Trophoblast cell (in vitro differentiated cells and primary cell): ENCODE results near the gene MOSPD3.

Experiments used
- DNase-seq, 2 donors: peaks; one replicate each; pipeline ENCODE4 v3.0.0-alpha.2; 2016
- H2AFZ ChIP-seq: 2 replicates; pipeline ENCODE4 v1.6.1; 2013; ENCODE audit warnings: low read length, moderate library complexity, mild to moderate bottlenecking; ENCODE audit not compliant: insufficient read depth, poor library complexity
- H2AK5ac ChIP-seq: 2 replicates; pipeline ENCODE4 v1.6.1; 2013; ENCODE audit warnings: mild to moderate bottlenecking, low read length
- H2BK120ac ChIP-seq: 2 replicates; pipeline ENCODE4 v1.6.1; 2013; ENCODE audit warnings: low read length, mild to moderate bottlenecking, moderate library complexity; ENCODE audit not compliant: insufficient read depth, poor library complexity
- H2BK12ac ChIP-seq: 2 replicates; pipeline ENCODE4 v1.6.1; 2013; ENCODE audit warnings: mild to moderate bottlenecking, low read length, moderate library complexity
- H2BK5ac ChIP-seq: 2 replicates; pipeline ENCODE4 v1.6.1; 2013; ENCODE audit warnings: low read length, low read depth, moderate library complexity, mild to moderate bottlenecking; ENCODE audit not compliant: poor library complexity
- H3K14ac ChIP-seq: 2 replicates; pipeline ENCODE4 v1.6.1; 2013; ENCODE audit warnings: mild to moderate bottlenecking, low read length
- H3K18ac ChIP-seq: 2 replicates; pipeline ENCODE4 v1.6.1; 2013; ENCODE audit warnings: mild to moderate bottlenecking, low read length
- H3K23ac ChIP-seq: 2 replicates; pipeline ENCODE4 v1.6.1; 2013; ENCODE audit warnings: low read length
- H3K27ac ChIP-seq: 2 replicates; pipeline ENCODE4 v1.5.1; 2013; ENCODE audit warnings: low read depth, mild to moderate bottlenecking, inconsistent platforms, low read length, moderate library complexity
- H3K27me3 ChIP-seq: 2 replicates; pipeline ENCODE4 v1.6.1; 2013; ENCODE audit warnings: inconsistent platforms, mild to moderate bottlenecking, low read length, moderate library complexity; ENCODE audit not compliant: insufficient read depth
- H3K36me3 ChIP-seq, 2 experiments: 1 replicate in 1 of 2; 2 replicates in 1 of 2; pipeline ENCODE4 v1.6.1; 2013; ENCODE audit warnings: low read length in 2 of 2, mild to moderate bottlenecking in 2 of 2, moderate library complexity in 1 of 2; ENCODE audit not compliant: insufficient read depth in 2 of 2, control insufficient read depth in 1 of 2
- H3K4ac ChIP-seq: 2 replicates; pipeline ENCODE4 v1.6.1; 2013; ENCODE audit warnings: low read depth, mild to moderate bottlenecking, low read length, moderate library complexity
- H3K4me1 ChIP-seq, 2 experiments: 1 replicate in 1 of 2; 2 replicates in 1 of 2; pipeline ENCODE4 v1.6.1; 2013; ENCODE audit warnings: low read length in 2 of 2, mild to moderate bottlenecking in 2 of 2, moderate library complexity in 1 of 2; ENCODE audit not compliant: insufficient read depth in 2 of 2, control insufficient read depth in 1 of 2
- H3K4me2 ChIP-seq: 2 replicates; pipeline ENCODE4 v1.6.1; 2013; ENCODE audit warnings: inconsistent platforms, mild to moderate bottlenecking, low read length, moderate library complexity
- H3K4me3 ChIP-seq: 2 replicates; pipeline ENCODE4 v1.5.1; 2013; ENCODE audit warnings: mild to moderate bottlenecking, low read depth, low read length, inconsistent platforms
- H3K79me1 ChIP-seq: one replicate; pipeline ENCODE4 v1.6.1; 2013; ENCODE audit warnings: low read length
- H3K79me2 ChIP-seq: 2 replicates; pipeline ENCODE4 v1.6.1; 2013; ENCODE audit warnings: low read length, mild to moderate bottlenecking; ENCODE audit not compliant: control insufficient read depth, insufficient read depth, poor library complexity
- H3K9ac ChIP-seq: 2 replicates; pipeline ENCODE4 v1.6.1; 2013; ENCODE audit warnings: mild to moderate bottlenecking, low read length
- H3K9me3 ChIP-seq: 2 replicates; pipeline ENCODE4 v1.6.1; 2013; ENCODE audit warnings: low read depth, mild to moderate bottlenecking, control low read depth, inconsistent platforms, low read length; ENCODE audit not compliant: insufficient read depth
- H4K12ac ChIP-seq: 2 replicates; pipeline ENCODE4 v1.6.1; 2013; ENCODE audit warnings: low read depth, mild to moderate bottlenecking, low read length, moderate library complexity
- H4K8ac ChIP-seq: 2 replicates; pipeline ENCODE4 v1.6.1; 2013; ENCODE audit warnings: low read depth, mild to moderate bottlenecking, low read length, moderate library complexity
- H4K91ac ChIP-seq: one replicate; pipeline ENCODE4 v1.6.1; 2013; ENCODE audit warnings: low read depth, mild to moderate bottlenecking, low read length, moderate library complexity
- WGBS: extraction: QIAGEN DNeasy Blood & Tissue Kit; methylation state at CpG from one replicate; pipeline ENCODE4 v1.1.7; 2013; ENCODE audit warnings: missing lambda C conversion rate; ENCODE audit not compliant: insufficient read length, insufficient coverage; ENCODE audit errors: extremely low coverage; 5-methylcytosine and 5-hydroxymethylcytosine counted together

Gene MOSPD3

DNA sequence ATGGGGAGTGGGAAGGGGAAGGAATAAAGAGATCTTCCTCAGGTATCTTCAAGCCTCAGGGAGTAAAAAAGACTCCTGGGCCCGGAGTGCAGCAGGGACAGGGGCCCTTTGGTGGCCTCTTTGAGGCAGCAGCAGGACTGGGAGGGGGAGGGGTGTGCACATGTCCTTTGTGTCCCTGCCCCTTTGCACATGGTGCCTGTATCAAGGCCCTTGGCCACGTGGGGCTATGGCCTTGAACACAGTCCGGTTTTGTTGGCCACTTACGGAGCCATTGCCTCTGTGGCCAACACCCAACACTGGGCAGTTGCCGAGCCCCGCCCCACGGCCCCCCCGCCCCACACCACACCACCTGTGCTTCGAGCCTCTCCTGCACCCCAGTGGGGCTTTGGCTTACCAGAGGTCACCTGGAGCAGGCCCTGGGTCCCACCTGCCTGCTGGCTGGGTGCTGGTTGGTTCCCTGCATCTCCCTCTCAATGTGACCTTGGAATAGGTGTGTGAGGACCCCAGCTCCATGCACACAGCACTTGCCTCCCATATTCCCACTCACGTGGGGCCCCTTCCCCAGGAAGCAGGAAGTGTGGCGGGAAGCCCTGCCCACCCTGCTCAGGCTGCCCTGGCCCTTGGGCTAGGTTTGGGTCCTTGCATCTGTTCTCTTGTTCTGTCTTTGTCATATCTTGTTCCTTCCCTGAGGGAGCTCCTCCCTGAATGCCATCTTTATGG, 44.0 kb upstream of the MOSPD3 start:
- Histone ChIP-seq H4K91ac (no peak overlapping the region), H3K27me3 (peaks cover 9% of the 10 kb centered on the region), H2AFZ (no peak overlapping the region), H3K36me3 (peaks cover 0 to 5% of the 10 kb centered on the region in 2 experiments), H3K14ac (no peak overlapping the region), H4K8ac (no peak overlapping the region), H2AK5ac (no peak overlapping the region), H3K18ac (no peak overlapping the region), H3K79me1 (no peaks in the 10 kb centered on the region), H2BK120ac (no peak overlapping the region), H3K9ac (no peak overlapping the region), H4K12ac (no peak overlapping the region), H3K79me2 (no peaks in the 10 kb centered on the region), H2BK5ac (no peak overlapping the region), H3K23ac (no peak overlapping the region), H3K4me1 (peaks cover 29 to 42% of the 10 kb centered on the region in 2 experiments), H3K4me2 (no peak overlapping the region), H3K4me3 (no peak overlapping the region), H3K9me3 (peaks cover 8% of the 10 kb centered on the region), H3K4ac (no peak overlapping the region), H3K27ac (no peak overlapping the region), H2BK12ac (no peak overlapping the region)
- no CpG with 5 or more reads among the region's 11 CpGs for WGBS
- no peak for DNase-seq

DNA sequence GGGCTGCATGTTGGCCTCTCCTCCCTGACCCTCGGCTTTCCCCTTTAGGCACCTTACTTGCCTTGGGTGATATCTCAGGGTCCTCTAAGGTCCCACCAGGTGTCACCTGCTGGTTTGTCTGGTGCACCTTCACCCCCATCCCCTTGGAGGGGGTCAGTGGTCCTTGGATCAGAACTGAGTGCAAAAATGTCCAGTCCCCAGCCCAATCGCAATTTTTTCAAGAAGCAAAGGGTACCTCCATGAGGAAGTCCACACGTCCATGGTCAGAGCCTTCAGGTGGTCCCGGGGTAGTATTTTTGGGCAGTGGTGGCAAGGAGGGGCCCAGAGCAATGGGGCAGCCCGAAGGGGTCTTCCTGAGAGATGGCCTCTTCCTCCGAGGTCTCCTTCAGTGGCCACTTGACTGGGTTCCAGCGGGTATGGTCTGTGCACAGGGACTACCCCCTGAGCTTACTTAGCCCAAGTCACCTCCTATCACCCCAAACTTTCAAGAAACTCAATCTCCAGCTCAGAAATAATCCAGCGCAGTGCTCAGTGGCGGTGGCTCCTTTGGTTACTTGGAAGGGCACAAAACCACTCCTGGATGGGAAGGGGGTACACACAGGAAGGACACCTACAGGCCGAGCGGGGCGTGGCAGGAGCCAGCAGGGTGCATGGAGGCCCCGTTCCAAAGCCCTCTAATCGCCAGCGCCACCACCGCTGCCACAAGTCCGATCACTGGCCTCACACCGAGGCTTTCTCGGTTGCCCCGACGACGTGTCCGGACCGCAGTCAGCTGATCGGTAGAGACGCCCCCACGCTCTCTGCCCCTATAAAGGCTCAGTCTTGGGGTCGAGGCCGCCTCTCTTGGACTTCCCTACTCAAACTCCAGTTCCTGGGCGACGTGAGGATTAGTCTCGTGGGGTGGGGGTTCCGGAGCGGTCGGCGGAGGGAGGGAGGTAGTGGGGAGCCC, 43.2 kb upstream of the MOSPD3 start:
- no peak overlapping the region for H3K14ac ChIP-seq
- no peak overlapping the region for H4K12ac ChIP-seq
- peaks cover 29 to 40% of the 10 kb centered on the region in 2 experiments for H3K4me1 ChIP-seq
- no peak overlapping the region for H3K9ac ChIP-seq
- H3K18ac ChIP-seq, result no peak overlapping the region
- no peaks in the 10 kb centered on the region for H3K79me1 ChIP-seq
- no peak overlapping the region for H2BK5ac ChIP-seq
- DNase-seq, result peak in 1 of 2 donors; percentile 31
- H2AFZ ChIP-seq, result no peak overlapping the region
- WGBS, result no CpG with 5 or more reads among the region's 36 CpGs
- no peak overlapping the region for H3K23ac ChIP-seq
- H4K8ac ChIP-seq, result no peak overlapping the region
- H2BK120ac ChIP-seq, result no peak overlapping the region
- H3K36me3 ChIP-seq, result peaks cover 6 to 10% of the 10 kb centered on the region in 2 experiments
- H4K91ac ChIP-seq, result no peak overlapping the region
- H3K27me3 ChIP-seq, result peaks cover 9% of the 10 kb centered on the region
- no peak overlapping the region for H2AK5ac ChIP-seq
- H2BK12ac ChIP-seq, result no peak overlapping the region
- peaks cover 8% of the 10 kb centered on the region for H3K9me3 ChIP-seq
- peak overlapping the region; percentile 57 for H3K4me2 ChIP-seq
- no peak overlapping the region for H3K4ac ChIP-seq
- no peak overlapping the region for H3K27ac ChIP-seq
- no peaks in the 10 kb centered on the region for H3K79me2 ChIP-seq
- H3K4me3 ChIP-seq, result peak overlapping the region; percentile 7

DNA sequence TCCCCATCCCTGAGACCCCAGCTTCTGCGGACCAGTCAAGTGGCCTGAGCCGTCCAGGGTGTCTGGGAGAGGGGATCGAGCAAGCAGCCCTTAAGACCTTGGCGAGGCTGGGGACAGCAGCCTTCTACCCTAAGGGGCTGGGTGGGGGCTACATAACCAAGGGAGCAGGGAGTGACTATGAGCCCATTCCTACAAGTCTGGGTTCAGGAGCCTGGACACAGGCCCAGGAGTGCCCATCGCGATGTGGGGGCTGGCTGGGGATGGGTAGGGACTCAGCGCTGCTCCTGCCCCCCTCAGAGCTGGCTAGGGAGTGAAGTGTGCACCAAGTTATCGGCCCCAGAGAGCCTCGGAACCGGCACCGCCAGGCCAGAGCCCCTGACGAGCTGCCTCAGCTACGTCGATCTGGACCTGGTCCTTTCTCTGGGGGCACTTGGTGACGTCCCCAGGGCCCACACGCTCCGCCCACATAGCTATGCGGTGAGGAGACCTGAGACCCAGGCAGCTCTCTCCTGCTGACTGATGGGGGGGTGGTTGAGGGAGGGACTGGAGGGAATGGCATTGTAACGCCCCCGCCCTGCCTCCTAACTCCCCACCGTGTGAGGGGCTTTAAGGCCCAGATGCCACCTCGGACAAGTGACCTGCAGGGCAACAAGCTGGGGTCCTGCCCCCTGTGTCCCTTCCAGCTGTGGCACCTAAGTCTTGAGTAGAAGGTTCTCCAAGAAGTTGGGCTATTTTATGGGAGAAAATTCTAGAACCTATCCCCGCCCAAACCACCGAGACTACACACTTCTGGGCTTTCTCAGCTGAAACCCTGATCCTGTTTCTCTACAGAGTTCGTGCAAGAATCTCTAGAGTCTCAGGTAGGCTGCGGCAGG, 41.1 kb upstream of the MOSPD3 start:
- Histone ChIP-seq H3K9ac (no peak overlapping the region), H2BK5ac (no peak overlapping the region), H3K27me3 (peaks cover 9% of the 10 kb centered on the region), H2BK12ac (no peak overlapping the region), H3K4me2 (no peak overlapping the region), H4K91ac (no peak overlapping the region), H3K18ac (no peak overlapping the region), H3K36me3 (peaks cover 26 to 30% of the 10 kb centered on the region in 2 experiments), H3K79me1 (no peaks in the 10 kb centered on the region), H3K23ac (no peak overlapping the region), H3K27ac (no peak overlapping the region), H3K4me3 (no peak overlapping the region), H3K4me1 (peaks cover 23 to 29% of the 10 kb centered on the region in 2 experiments), H2BK120ac (no peak overlapping the region), H3K9me3 (peaks cover 8% of the 10 kb centered on the region), H2AK5ac (no peak overlapping the region), H2AFZ (no peak overlapping the region), H3K14ac (no peak overlapping the region), H4K12ac (no peak overlapping the region), H3K79me2 (no peaks in the 10 kb centered on the region), H3K4ac (no peak overlapping the region), H4K8ac (no peak overlapping the region)
- peak in 1 of 2 donors; percentile 10 for DNase-seq
- WGBS, result no CpG with 5 or more reads among the region's 26 CpGs

DNA sequence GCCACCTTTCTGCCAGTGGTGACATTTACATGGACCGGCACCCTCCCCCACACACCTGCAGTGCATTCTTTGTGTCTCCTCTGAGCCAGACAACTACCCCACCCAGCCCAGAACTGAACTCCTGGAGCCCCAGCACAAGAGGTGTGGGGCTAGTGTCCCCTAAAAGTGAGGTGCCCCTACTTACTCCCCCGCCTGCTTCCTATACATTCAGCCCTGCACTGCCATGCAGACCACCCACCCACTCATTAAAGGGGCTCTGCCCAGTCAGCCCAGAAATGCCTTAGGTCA, 40.6 kb upstream of the MOSPD3 start:
- Histone ChIP-seq H3K4me2 (no peak overlapping the region), H2BK12ac (no peak overlapping the region), H3K9ac (no peak overlapping the region), H3K36me3 (peaks cover 32 to 35% of the 10 kb centered on the region in 2 experiments), H4K8ac (no peak overlapping the region), H3K14ac (no peak overlapping the region), H3K27ac (no peak overlapping the region), H2AK5ac (no peak overlapping the region), H3K18ac (no peak overlapping the region), H2AFZ (no peak overlapping the region), H3K9me3 (peaks cover 8% of the 10 kb centered on the region), H3K79me1 (no peaks in the 10 kb centered on the region), H3K79me2 (no peaks in the 10 kb centered on the region), H2BK120ac (no peak overlapping the region), H3K27me3 (peaks cover 9% of the 10 kb centered on the region), H3K23ac (no peak overlapping the region), H3K4ac (no peak overlapping the region), H2BK5ac (no peak overlapping the region), H3K4me1 (peaks cover 21 to 27% of the 10 kb centered on the region in 2 experiments), H4K12ac (no peak overlapping the region), H4K91ac (no peak overlapping the region), H3K4me3 (no peak overlapping the region)
- no CpG with 5 or more reads among the region's 2 CpGs for WGBS
- DNase-seq, result peak in 1 of 2 donors; percentile 32
